ENCODE measurements around the gene SCNN1A. TPM values are rescaled to one million over a fixed set of nuclear protein-coding genes. Genes with fewer than 3 reads are reported as not detected.

SCNN1A gene
- total and polyA plus RNA-seq, 2 donors (not counting 1 experiment from before 2014, with no cell fraction given), result under 0.01 to 0.05 TPM

- H3K4me1 ChIP-seq (ENCODE audit: control insufficient read depth, extremely low read depth, insufficient read depth, low read length), result peaks cover 45% of the 10 kb centered on the region
- no peak overlapping the region for H3K4me2 ChIP-seq (ENCODE audit: extremely low read depth, insufficient read depth, low read length)
- no peak overlapping the region for H2AFZ ChIP-seq (ENCODE audit: low read length)
- no peak overlapping the region for H3K4me3 ChIP-seq (replicated peaks in 1 of 4; ENCODE audit: control extremely low read depth in 1 of 4, insufficient read depth in 1 of 4, low read depth in 3 of 4, low read length in 4 of 4)
- no peaks in the 10 kb centered on the region for H3K27me3 ChIP-seq (ENCODE audit: control insufficient read depth, insufficient read depth, low read length)
- no peak for DNase-seq (ENCODE audit: low read depth in 2 of 2)
- no peaks in the 10 kb centered on the region for H3K9me3 ChIP-seq (ENCODE audit: control insufficient read depth, insufficient read depth, low read depth, low read length)
- no peak overlapping the region for H3K27ac ChIP-seq (ENCODE audit: insufficient read depth, low read length)
- peaks cover 58% of the 10 kb centered on the region for H3K36me3 ChIP-seq (ENCODE audit: control insufficient read depth, insufficient read depth, low read length)
- no peaks in the 10 kb centered on the region for H4K20me1 ChIP-seq (ENCODE audit: control insufficient read depth, extremely low read depth, insufficient read depth, low read length)
- peaks cover 43% of the 10 kb centered on the region for H3K79me2 ChIP-seq (ENCODE audit: control insufficient read depth, insufficient read depth, low read length)
- no peak for TF ChIP-seq EZH2 (IDR thresholded peaks at IDR 0.05; ENCODE audit: low read length, missing control alignments)
- no peak for TF ChIP-seq CTCF (conservative IDR thresholded peaks at IDR 0.05 in 1 of 2, IDR thresholded peaks at IDR 0.05 in 1 of 2; ENCODE audit: low read depth in 1 of 2, low read length in 2 of 2)
- no peak overlapping the region for H3K9ac ChIP-seq (ENCODE audit: insufficient read depth, low read length)
Observed at GRCh38 chr12:6328945-6329702, 46.2 kb downstream of the SCNN1A start.

- no peak for TF ChIP-seq EZH2 (IDR thresholded peaks at IDR 0.05; ENCODE audit: low read length, missing control alignments)
- no peak for TF ChIP-seq CTCF (conservative IDR thresholded peaks at IDR 0.05 in 1 of 2, IDR thresholded peaks at IDR 0.05 in 1 of 2; ENCODE audit: low read depth in 1 of 2, low read length in 2 of 2)
- peaks cover 34% of the 10 kb centered on the region for H3K79me2 ChIP-seq (ENCODE audit: control insufficient read depth, insufficient read depth, low read length)
- no peaks in the 10 kb centered on the region for H3K27me3 ChIP-seq (ENCODE audit: control insufficient read depth, insufficient read depth, low read length)
- H3K4me2 ChIP-seq (ENCODE audit: extremely low read depth, insufficient read depth, low read length), result no peak overlapping the region
- no peaks in the 10 kb centered on the region for H4K20me1 ChIP-seq (ENCODE audit: control insufficient read depth, extremely low read depth, insufficient read depth, low read length)
- H2AFZ ChIP-seq (ENCODE audit: low read length), result no peak overlapping the region
- peaks cover 42% of the 10 kb centered on the region for H3K4me1 ChIP-seq (ENCODE audit: control insufficient read depth, extremely low read depth, insufficient read depth, low read length)
- H3K4me3 ChIP-seq (replicated peaks in 1 of 4; ENCODE audit: control extremely low read depth in 1 of 4, insufficient read depth in 1 of 4, low read depth in 3 of 4, low read length in 4 of 4), result no peak overlapping the region
- no peak overlapping the region for H3K27ac ChIP-seq (ENCODE audit: insufficient read depth, low read length)
- H3K9me3 ChIP-seq (ENCODE audit: control insufficient read depth, insufficient read depth, low read depth, low read length), result no peaks in the 10 kb centered on the region
- no peak for DNase-seq (ENCODE audit: low read depth in 2 of 2)
- peaks cover 51% of the 10 kb centered on the region for H3K36me3 ChIP-seq (ENCODE audit: control insufficient read depth, insufficient read depth, low read length)
- H3K9ac ChIP-seq (ENCODE audit: insufficient read depth, low read length), result no peak overlapping the region
Observed at GRCh38 chr12:6328045-6328779, 47.2 kb downstream of the SCNN1A start.

GRCh38 chr12:6327229-6328041, 47.9 kb downstream of the SCNN1A start:
- Histone ChIP-seq H4K20me1 (ENCODE audit: control insufficient read depth, extremely low read depth, insufficient read depth, low read length) (no peaks in the 10 kb centered on the region), H3K4me2 (ENCODE audit: extremely low read depth, insufficient read depth, low read length) (no peak overlapping the region), H3K79me2 (ENCODE audit: control insufficient read depth, insufficient read depth, low read length) (peaks cover 27% of the 10 kb centered on the region), H3K4me3 (replicated peaks in 1 of 4; ENCODE audit: control extremely low read depth in 1 of 4, insufficient read depth in 1 of 4, low read depth in 3 of 4, low read length in 4 of 4) (no peak overlapping the region), H3K9me3 (ENCODE audit: control insufficient read depth, insufficient read depth, low read depth, low read length) (no peaks in the 10 kb centered on the region), H3K36me3 (ENCODE audit: control insufficient read depth, insufficient read depth, low read length) (peaks cover 45% of the 10 kb centered on the region), H3K27ac (ENCODE audit: insufficient read depth, low read length) (no peak overlapping the region), H3K27me3 (ENCODE audit: control insufficient read depth, insufficient read depth, low read length) (no peaks in the 10 kb centered on the region), H3K4me1 (ENCODE audit: control insufficient read depth, extremely low read depth, insufficient read depth, low read length) (peaks cover 37% of the 10 kb centered on the region), H2AFZ (ENCODE audit: low read length) (no peak overlapping the region), H3K9ac (ENCODE audit: insufficient read depth, low read length) (no peak overlapping the region)
- TF ChIP-seq EZH2 (IDR thresholded peaks at IDR 0.05; ENCODE audit: low read length, missing control alignments) (no peak), CTCF (conservative IDR thresholded peaks at IDR 0.05 in 1 of 2, IDR thresholded peaks at IDR 0.05 in 1 of 2; ENCODE audit: low read depth in 1 of 2, low read length in 2 of 2) (no peak)
- no peak for DNase-seq (ENCODE audit: low read depth in 2 of 2)
